ENCODE results near the gene GOLPH3.
"Not testable (repeated sequence)": the region's sequence is repeated elsewhere in the genome, so short reads cannot be mapped to it uniquely, and the experiment has no call there.

Gene GOLPH3

GRCh38 chr5:32174011-32174870 lies at the start of gene GOLPH3:
Gene GOLPH3 (minus strand): TSS chr5:32174319. CDS start chr5:32174034, 285 bp downstream.
- peak; percentile 92 for DNase-seq (ENCODE audit: low spot score)

GRCh38 chr5:32222723-32223470 lies 48.8 kb upstream of the GOLPH3 start:
- DNase-seq (ENCODE audit: low spot score), result no peak

GRCh38 chr5:32217886-32218396 lies 43.8 kb upstream of the GOLPH3 start:
- DNase-seq (ENCODE audit: low spot score), result no peak

GRCh38 chr5:32214344-32214743 lies 40.2 kb upstream of the GOLPH3 start:
- DNase-seq (ENCODE audit: low spot score), result not testable (repeated sequence)

- DNase-seq (ENCODE audit: low spot score), result no peak
These were observed 36.0 kb upstream of the GOLPH3 start for GRCh38 chr5:32210151-32210550.

- DNase-seq (ENCODE audit: low spot score), result not testable (repeated sequence)
These were observed 34.7 kb upstream of the GOLPH3 start for GRCh38 chr5:32208837-32209236.

- no peak for DNase-seq (ENCODE audit: low spot score)
These were observed 33.2 kb upstream of the GOLPH3 start for GRCh38 chr5:32207355-32207634.

GRCh38 chr5:32206509-32207354 lies 32.6 kb upstream of the GOLPH3 start:
- DNase-seq (ENCODE audit: low spot score), result no peak

- no peak for DNase-seq (ENCODE audit: low spot score)
These were observed 31.9 kb upstream of the GOLPH3 start for GRCh38 chr5:32206053-32206452.

GRCh38 chr5:32202394-32202793 lies 28.3 kb upstream of the GOLPH3 start:
- peak; percentile 71 for DNase-seq (ENCODE audit: low spot score)

- DNase-seq (ENCODE audit: low spot score), result no peak
These were observed 27.1 kb upstream of the GOLPH3 start for GRCh38 chr5:32201122-32201753.

- no peak for DNase-seq (ENCODE audit: low spot score)
These were observed 22.9 kb upstream of the GOLPH3 start for GRCh38 chr5:32197032-32197431.

GRCh38 chr5:32195265-32195664 lies 21.1 kb upstream of the GOLPH3 start:
- no peak for DNase-seq (ENCODE audit: low spot score)

GRCh38 chr5:32193591-32193990 lies 19.5 kb upstream of the GOLPH3 start:
- DNase-seq (ENCODE audit: low spot score), result peak; percentile 29

GRCh38 chr5:32190095-32190494 lies 16.0 kb upstream of the GOLPH3 start:
- no peak for DNase-seq (ENCODE audit: low spot score)

- no peak for DNase-seq (ENCODE audit: low spot score)
These were observed 13.6 kb upstream of the GOLPH3 start for GRCh38 chr5:32187675-32188074.

GRCh38 chr5:32182463-32183063 lies 8.4 kb upstream of the GOLPH3 start:
- DNase-seq (ENCODE audit: low spot score), result no peak

GRCh38 chr5:32173267-32174010 lies 680 bp downstream of the GOLPH3 start:
- DNase-seq (ENCODE audit: low spot score), result peak; percentile 59

- DNase-seq (ENCODE audit: low spot score), result no peak
These were observed 1.2 kb downstream of the GOLPH3 start for GRCh38 chr5:32172923-32173266.

GRCh38 chr5:32172186-32172911 lies 1.8 kb downstream of the GOLPH3 start:
- not testable (repeated sequence) for DNase-seq (ENCODE audit: low spot score)

Data from AG08396 (cell line).